ENCODE measurements around the gene RLIM. TPM values are rescaled to one million over a fixed set of nuclear protein-coding genes. Genes with fewer than 3 reads are reported as not detected.

RLIM gene
- total RNA-seq, 1 experiment from 2014 or later: 36.4 TPM

DNA sequence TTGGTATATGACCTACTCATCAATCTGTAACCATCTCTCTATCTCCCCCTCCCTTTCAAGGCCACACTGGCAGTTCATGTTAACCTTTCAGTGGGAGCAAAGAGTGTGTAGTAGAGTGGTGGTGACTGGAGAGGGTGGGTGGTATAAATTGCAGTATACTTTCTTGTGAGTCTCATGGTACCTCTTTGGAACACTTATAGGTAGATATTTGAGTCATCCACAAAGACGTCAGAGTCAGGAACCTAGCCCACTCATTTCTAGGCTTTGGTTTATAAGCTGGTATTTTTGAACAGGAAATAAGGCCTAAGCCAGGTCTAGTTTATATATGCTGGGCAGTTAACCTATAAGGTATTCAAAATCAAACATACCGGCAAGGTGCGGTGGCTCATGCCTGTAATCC, 36.3 kb downstream of the RLIM start:
- Mint-ChIP-seq H3K27ac (no peak overlapping the region), H3K27me3 (ENCODE audit: low read depth) (no peaks in the 10 kb centered on the region; the same call in 1 of the 2 replicates), H3K4me1 (no peaks in the 10 kb centered on the region), H3K9me3 (peaks cover 50 to 55% of the 10 kb centered on the region in 2 experiments), H3K36me3 (ENCODE audit: insufficient read depth in 1 of 3, low read depth in 3 of 3) (peaks cover 0 to 7% (median 5%) of the 10 kb centered on the region in 3 experiments; a peak in 4 of 7 replicates), H3K4me3 (no peak overlapping the region)
- H3K18ac ChIP-seq (ENCODE audit: insufficient read length, low read depth, low read length): no peak overlapping the region
- no peak overlapping the region for H2AFZ ChIP-seq (ENCODE audit: low read length)
- no peak overlapping the region for H3K4ac ChIP-seq (ENCODE audit: low read depth, low read length)
- no peak overlapping the region for H4K91ac ChIP-seq (ENCODE audit: insufficient read length, low read depth, low read length)
- H3K9me3 ChIP-seq (ENCODE audit: control insufficient read depth, low read depth, low read length): peaks cover 11% of the 10 kb centered on the region
- no peak overlapping the region for H2BK5ac ChIP-seq (ENCODE audit: insufficient read length, low read length)
- H2BK20ac ChIP-seq (ENCODE audit: low read depth, low read length, poor library complexity, severe bottlenecking): no peak overlapping the region
- no peak overlapping the region for H2AK5ac ChIP-seq (ENCODE audit: insufficient read length, low read length)
- H2BK120ac ChIP-seq (ENCODE audit: low read depth, low read length, poor library complexity, severe bottlenecking): no peak overlapping the region
- H3K4me1 ChIP-seq (ENCODE audit: insufficient read depth, low read length): no peaks in the 10 kb centered on the region
- H2BK15ac ChIP-seq (ENCODE audit: low read depth, low read length): no peak overlapping the region
- no peak overlapping the region for H3T11ph ChIP-seq (ENCODE audit: low read length)
- no peak overlapping the region for H4K5ac ChIP-seq (ENCODE audit: insufficient read length, low read depth, low read length)
- H3K9ac ChIP-seq (ENCODE audit: extremely low read depth, insufficient read length, low read length): no peak overlapping the region
- no peak overlapping the region for H4K8ac ChIP-seq (replicated peaks; ENCODE audit: insufficient read length, low read depth, low read length)
- no peak overlapping the region for H2BK12ac ChIP-seq (ENCODE audit: insufficient read length, low read depth, low read length)
- no peak overlapping the region for H3K4me2 ChIP-seq (ENCODE audit: insufficient read depth, insufficient read length, low read length)
- H3K79me1 ChIP-seq (ENCODE audit: insufficient read depth, low read depth, low read length, poor library complexity, severe bottlenecking): no peaks in the 10 kb centered on the region
- WGBS (ENCODE audit: extremely low coverage, insufficient read length, low lambda C conversion rate): no CpG with 5 or more reads among the region's 3 CpGs
- H4K20me1 ChIP-seq (ENCODE audit: control insufficient read depth, insufficient read depth, insufficient read length): no peaks in the 10 kb centered on the region
- H3K14ac ChIP-seq (ENCODE audit: insufficient read depth, low read length): no peak overlapping the region
- TF ChIP-seq CTCF (conservative IDR thresholded peaks at IDR 0.05): no peak
- no peak for DNase-seq
- H3K56ac ChIP-seq (ENCODE audit: insufficient read length, low read depth, low read length): no peak overlapping the region
- H3K23ac ChIP-seq (ENCODE audit: insufficient read length, low read depth, low read length): no peak overlapping the region
- H3K27ac ChIP-seq (ENCODE audit: insufficient read length, low read depth, low read length): no peak overlapping the region
- H3K27me3 ChIP-seq (ENCODE audit: insufficient read depth, low read length): no peaks in the 10 kb centered on the region
- no peaks in the 10 kb centered on the region for H3K23me2 ChIP-seq (ENCODE audit: insufficient read length, low read depth, low read length, poor library complexity, severe bottlenecking)
- no peaks in the 10 kb centered on the region for H3K79me2 ChIP-seq (ENCODE audit: insufficient read depth, low read length)
